ENCODE results near the gene KRTAP9-3.
"Not testable (repeated sequence)": the region's sequence is repeated elsewhere in the genome, so short reads cannot be mapped to it uniquely, and the experiment has no call there.

KRTAP9-3 gene

GRCh38 chr17:41232399-41233105 lies at the start of gene KRTAP9-3:
Gene KRTAP9-3, plus strand, starts transcription at chr17:41232449. Its CDS starts 53 bp downstream, at chr17:41232502.
- DNase-seq (ENCODE audit: extremely low read depth, low read depth): not testable (repeated sequence)

- DNase-seq (ENCODE audit: extremely low read depth, low read depth): no peak
- no peak for TF ChIP-seq CTCF (IDR thresholded peaks at IDR 0.05; ENCODE audit: low read depth, low read length)
These were observed 47.7 kb upstream of the KRTAP9-3 start, which contains the start of gene KRTAP4-1 for GRCh38 chr17:41184480-41184961. Gene KRTAP4-1, minus strand, starts transcription at chr17:41184911. Its CDS starts 57 bp downstream, at chr17:41184854.

- DNase-seq (ENCODE audit: extremely low read depth, low read depth): no peak
- no peak for TF ChIP-seq CTCF (IDR thresholded peaks at IDR 0.05; ENCODE audit: low read depth, low read length)
These were observed 47.2 kb upstream of the KRTAP9-3 start for GRCh38 chr17:41185001-41185400.

GRCh38 chr17:41186872-41187271 lies 45.4 kb upstream of the KRTAP9-3 start:
- no peak for DNase-seq (ENCODE audit: extremely low read depth, low read depth)

GRCh38 chr17:41189837-41190318 lies 42.4 kb upstream of the KRTAP9-3 start, which contains the start of gene KRTAP9-1:
Gene KRTAP9-1, plus strand, starts transcription at chr17:41189887. Its CDS starts 0 bp downstream, at chr17:41189887.
- not testable (repeated sequence) for DNase-seq (ENCODE audit: extremely low read depth, low read depth)

More at GRCh38 chr17:41186872-41187271, 45.4 kb upstream of the KRTAP9-3 start:
- no peak for TF ChIP-seq CTCF (IDR thresholded peaks at IDR 0.05; ENCODE audit: low read depth, low read length)

- no peak for DNase-seq (ENCODE audit: extremely low read depth, low read depth)
- TF ChIP-seq CTCF (IDR thresholded peaks at IDR 0.05; ENCODE audit: low read depth, low read length): no peak
These were observed 41.9 kb upstream of the KRTAP9-3 start for GRCh38 chr17:41190328-41190727.

GRCh38 chr17:41196068-41196467 lies 36.2 kb upstream of the KRTAP9-3 start:
- TF ChIP-seq CTCF (IDR thresholded peaks at IDR 0.05; ENCODE audit: low read depth, low read length): no peak
- DNase-seq (ENCODE audit: extremely low read depth, low read depth): no peak

- DNase-seq (ENCODE audit: extremely low read depth, low read depth): no peak
These were observed 32.7 kb upstream of the KRTAP9-3 start for GRCh38 chr17:41199421-41200078.

More at GRCh38 chr17:41199421-41200078, 32.7 kb upstream of the KRTAP9-3 start:
- TF ChIP-seq CTCF (IDR thresholded peaks at IDR 0.05; ENCODE audit: low read depth, low read length): no peak
